NCI-H2029 treated with DMSO at 0.1 percent for 48 hours (cell line): ENCODE data around the gene RSPO1.

Experiments
- DNase-seq: peaks from one replicate; lab custom pipeline; 2025; lab: John Stamatoyannopoulos, UW

The RSPO1 gene

GRCh38 chr1:37656881-37657280, 22.2 kb upstream of the RSPO1 start:
- DNase-seq: no peak

GRCh38 chr1:37656026-37656425, 21.3 kb upstream of the RSPO1 start:
- DNase-seq: no peak

GRCh38 chr1:37655274-37655673, 20.6 kb upstream of the RSPO1 start:
- no peak for DNase-seq

GRCh38 chr1:37653906-37654305, 19.2 kb upstream of the RSPO1 start:
- no peak for DNase-seq

GRCh38 chr1:37652976-37653375, 18.3 kb upstream of the RSPO1 start:
- no peak for DNase-seq

GRCh38 chr1:37651803-37652202, 17.1 kb upstream of the RSPO1 start:
- DNase-seq: no peak

GRCh38 chr1:37650721-37651120, 16.0 kb upstream of the RSPO1 start:
- no peak for DNase-seq

GRCh38 chr1:37650173-37650572, 15.5 kb upstream of the RSPO1 start:
- DNase-seq: no peak

- DNase-seq: no peak
Measured at GRCh38 chr1:37647281-37647680, 12.6 kb upstream of the RSPO1 start.

- DNase-seq: no peak
Measured at GRCh38 chr1:37641059-37641458, 6.4 kb upstream of the RSPO1 start.

GRCh38 chr1:37636435-37636834, 1.7 kb upstream of the RSPO1 start:
- no peak for DNase-seq

GRCh38 chr1:37634992-37635902, 555 bp upstream of the RSPO1 start:
- DNase-seq: no peak

- no peak for DNase-seq
Measured at GRCh38 chr1:37633938-37634243, 801 bp downstream of the RSPO1 start.

- DNase-seq: no peak
Measured at GRCh38 chr1:37633040-37633937, 1.4 kb downstream of the RSPO1 start.

GRCh38 chr1:37631036-37631435, 3.7 kb downstream of the RSPO1 start:
- no peak for DNase-seq

GRCh38 chr1:37630426-37631028, 4.2 kb downstream of the RSPO1 start:
- no peak for DNase-seq

- DNase-seq: no peak
Measured at GRCh38 chr1:37629726-37630425, 4.8 kb downstream of the RSPO1 start.

GRCh38 chr1:37629008-37629407, 5.7 kb downstream of the RSPO1 start:
- DNase-seq: no peak

- no peak for DNase-seq
Measured at GRCh38 chr1:37628026-37628556, 6.6 kb downstream of the RSPO1 start.

GRCh38 chr1:37622131-37622530, 12.6 kb downstream of the RSPO1 start:
- no peak for DNase-seq

- DNase-seq: no peak
Measured at GRCh38 chr1:37621326-37621870, 13.3 kb downstream of the RSPO1 start.

- DNase-seq: no peak
Measured at GRCh38 chr1:37620707-37621106, 14.0 kb downstream of the RSPO1 start.
